Upper lobe of right lung (tissue), 1 donor: Measurements from ENCODE around the gene ADRA2A. TPM values are rescaled to one million over a fixed set of nuclear protein-coding genes. Genes with fewer than 3 reads are reported as not detected.

Source experiments
- ATAC-seq: fragments of 200-7000 bp; cut with Tn5 transposase; one replicate; pipeline ENCODE4 v1.9.1; 2020; ENCODE audit warnings: mild to moderate bottlenecking, moderate library complexity
- DNase-seq: peaks from one replicate; pipeline ENCODE4 v3.0.0-alpha.2; 2020
- H3K27ac ChIP-seq: fragments of 200-600 bp; one replicate; pipeline ENCODE4 v1.8.0; 2022
- H3K27me3 ChIP-seq: fragments of 200-600 bp; one replicate; pipeline ENCODE4 v1.8.0; 2022; ENCODE audit warnings: mild to moderate bottlenecking
- H3K36me3 ChIP-seq: fragments of 200-600 bp; one replicate; pipeline ENCODE4 v1.8.0; 2022
- H3K4me1 ChIP-seq: fragments of 200-600 bp; one replicate; pipeline ENCODE4 v1.8.0; 2022
- H3K4me3 ChIP-seq: fragments of 200-600 bp; one replicate; pipeline ENCODE4 v1.8.0; 2022; ENCODE audit warnings: mild to moderate bottlenecking
- H3K9me3 ChIP-seq: fragments of 200-600 bp; one replicate; pipeline ENCODE4 v1.8.0; 2022
- intact Hi-C: fragments of 100-400 bp; cut with DNase I; formaldehyde crosslinking; loops from one replicate; pipeline ENCODE4 v1.11.0; 2022
- total RNA-seq: library from RNA; stranded (reverse); fragmentation: NEBNext Ultra II Directional; extraction: Animal tissue kit (Norgen Biotek cat#: 25700); gene quantifications from one replicate; pipeline ENCODE4 v1.2.1, GENCODE V29; 2021
- TF ChIP-seq, protein P1 (sequence below): fragments of 200-600 bp; IDR thresholded peaks from one replicate; pipeline ENCODE4 v1.8.0; 2022; ENCODE audit warnings: antibody characterized with exemption
- donor health status: DM: no; HTN: yes; CAD: no; lungs with severe emphysema.

Gene ADRA2A
- total RNA-seq, 1 donor from 2014 or later: 4.9 TPM

DNA sequence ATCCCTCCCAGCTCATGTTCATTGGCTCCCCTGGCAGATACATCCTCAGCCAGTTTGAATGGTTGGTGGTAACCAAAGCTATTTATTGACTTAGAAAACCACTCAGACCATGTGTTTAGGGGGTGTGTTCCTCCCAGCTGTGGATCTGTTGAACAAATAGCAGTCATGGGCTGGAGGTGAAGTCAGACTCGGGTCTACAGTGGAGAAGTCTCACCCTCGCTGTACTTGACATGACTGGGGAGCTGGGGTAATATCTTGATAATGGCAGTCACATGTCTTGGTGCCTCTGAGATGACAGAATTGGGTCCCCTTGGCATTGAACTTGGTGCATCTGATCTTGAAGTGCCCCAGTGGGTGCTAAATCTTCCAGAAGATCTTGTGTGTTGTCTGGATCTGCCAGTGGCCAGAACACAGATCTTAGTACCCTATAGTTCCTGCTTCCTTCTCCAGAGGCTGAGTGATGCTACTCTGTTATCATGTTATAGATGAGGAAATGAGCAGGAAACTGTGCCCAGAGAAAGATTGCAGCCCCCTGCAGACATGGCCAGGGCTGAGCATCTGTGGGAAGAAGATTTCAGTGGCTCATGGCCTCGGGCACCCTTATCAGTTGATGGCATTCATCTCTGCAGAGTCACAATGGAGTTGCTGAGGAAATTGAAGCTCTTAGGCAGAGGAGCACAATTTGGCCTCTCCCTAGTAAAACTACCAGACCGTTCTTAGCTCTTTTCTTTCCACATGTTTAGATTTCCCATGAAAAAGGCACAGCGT lies 50.4 kb downstream of the ADRA2A start:
- no peak for DNase-seq
- intact Hi-C loops: no loop called here
- H3K4me3 ChIP-seq: no peak overlapping the region
- no peak for ATAC-seq
- no peaks in the 10 kb centered on the region for H3K4me1 ChIP-seq
- no peaks in the 10 kb centered on the region for H3K9me3 ChIP-seq
- TF ChIP-seq, protein P1, sequence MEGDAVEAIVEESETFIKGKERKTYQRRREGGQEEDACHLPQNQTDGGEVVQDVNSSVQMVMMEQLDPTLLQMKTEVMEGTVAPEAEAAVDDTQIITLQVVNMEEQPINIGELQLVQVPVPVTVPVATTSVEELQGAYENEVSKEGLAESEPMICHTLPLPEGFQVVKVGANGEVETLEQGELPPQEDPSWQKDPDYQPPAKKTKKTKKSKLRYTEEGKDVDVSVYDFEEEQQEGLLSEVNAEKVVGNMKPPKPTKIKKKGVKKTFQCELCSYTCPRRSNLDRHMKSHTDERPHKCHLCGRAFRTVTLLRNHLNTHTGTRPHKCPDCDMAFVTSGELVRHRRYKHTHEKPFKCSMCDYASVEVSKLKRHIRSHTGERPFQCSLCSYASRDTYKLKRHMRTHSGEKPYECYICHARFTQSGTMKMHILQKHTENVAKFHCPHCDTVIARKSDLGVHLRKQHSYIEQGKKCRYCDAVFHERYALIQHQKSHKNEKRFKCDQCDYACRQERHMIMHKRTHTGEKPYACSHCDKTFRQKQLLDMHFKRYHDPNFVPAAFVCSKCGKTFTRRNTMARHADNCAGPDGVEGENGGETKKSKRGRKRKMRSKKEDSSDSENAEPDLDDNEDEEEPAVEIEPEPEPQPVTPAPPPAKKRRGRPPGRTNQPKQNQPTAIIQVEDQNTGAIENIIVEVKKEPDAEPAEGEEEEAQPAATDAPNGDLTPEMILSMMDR: no peak
- H3K27me3 ChIP-seq: no peaks in the 10 kb centered on the region
- H3K27ac ChIP-seq: no peak overlapping the region
- no peaks in the 10 kb centered on the region for H3K36me3 ChIP-seq

DNA sequence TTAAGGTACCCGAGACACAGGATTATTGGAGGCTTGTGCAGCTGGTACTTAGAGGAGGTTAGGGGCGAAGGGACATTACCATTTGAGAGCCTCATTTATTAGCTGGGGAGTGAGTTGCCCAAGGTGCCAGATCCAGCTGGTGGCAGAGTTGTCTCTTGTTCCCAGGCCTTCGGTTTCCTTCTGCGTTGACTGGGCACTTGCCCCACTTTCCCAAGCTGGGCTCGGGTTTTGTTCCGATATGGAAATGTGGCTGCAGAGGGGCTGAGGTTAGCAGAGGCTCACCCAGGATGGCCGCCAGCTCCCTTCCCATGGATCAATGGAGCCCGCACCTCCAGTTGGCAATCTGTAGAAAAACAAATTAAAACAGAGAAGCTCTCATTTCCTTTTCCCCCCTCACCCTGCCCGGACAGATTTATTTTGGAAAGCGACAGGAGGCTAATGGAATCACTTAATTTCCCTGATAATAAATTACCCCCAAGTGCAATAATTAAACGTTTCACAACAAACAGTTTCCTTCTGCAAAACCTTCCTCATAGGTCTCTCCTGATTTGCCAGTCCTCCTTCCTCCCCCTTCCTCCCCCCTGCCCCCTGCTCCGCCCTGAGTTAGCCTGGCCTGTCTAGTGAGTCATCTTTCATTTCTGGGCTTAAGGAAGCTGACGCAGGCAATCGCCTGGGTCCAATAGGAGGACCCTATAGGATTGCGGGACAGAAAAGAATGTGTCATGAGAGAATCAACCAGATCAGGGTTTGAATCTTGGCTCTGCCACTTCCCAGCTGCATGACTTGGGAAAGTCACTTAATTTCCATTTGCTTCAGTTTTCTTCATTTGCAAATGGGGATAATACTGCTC lies 51.7 kb downstream of the ADRA2A start:
- Histone ChIP-seq H3K27me3 (no peaks in the 10 kb centered on the region), H3K27ac (no peak overlapping the region), H3K36me3 (no peaks in the 10 kb centered on the region), H3K4me3 (no peak overlapping the region), H3K4me1 (no peaks in the 10 kb centered on the region), H3K9me3 (no peaks in the 10 kb centered on the region)
- intact Hi-C loops: no loop called here
- DNase-seq: no peak
- TF ChIP-seq, protein P1: no peak
- ATAC-seq: peak; percentile 68

DNA sequence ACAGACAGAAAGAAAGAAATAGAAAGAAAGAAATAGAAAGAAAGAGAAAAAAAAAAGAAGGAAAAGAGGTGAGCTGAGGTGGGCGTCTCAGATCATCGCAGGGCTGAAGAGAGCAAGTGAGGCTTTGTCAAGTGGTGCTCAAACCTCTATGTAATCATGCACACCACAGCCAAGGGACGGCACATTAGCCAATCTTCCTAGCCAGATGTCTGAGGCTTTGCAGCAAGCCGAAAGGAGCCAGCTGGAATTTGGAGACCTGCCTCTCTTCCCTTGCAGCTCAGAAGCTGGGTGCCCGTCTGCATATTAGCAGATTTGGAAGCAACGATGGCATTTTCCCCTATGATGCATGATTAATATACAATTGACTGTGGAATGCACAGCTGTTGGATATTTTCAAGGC lies 52.5 kb downstream of the ADRA2A start:
- intact Hi-C loops: no loop called here
- H3K27ac ChIP-seq: no peak overlapping the region
- ATAC-seq: peak; percentile 35

DNA sequence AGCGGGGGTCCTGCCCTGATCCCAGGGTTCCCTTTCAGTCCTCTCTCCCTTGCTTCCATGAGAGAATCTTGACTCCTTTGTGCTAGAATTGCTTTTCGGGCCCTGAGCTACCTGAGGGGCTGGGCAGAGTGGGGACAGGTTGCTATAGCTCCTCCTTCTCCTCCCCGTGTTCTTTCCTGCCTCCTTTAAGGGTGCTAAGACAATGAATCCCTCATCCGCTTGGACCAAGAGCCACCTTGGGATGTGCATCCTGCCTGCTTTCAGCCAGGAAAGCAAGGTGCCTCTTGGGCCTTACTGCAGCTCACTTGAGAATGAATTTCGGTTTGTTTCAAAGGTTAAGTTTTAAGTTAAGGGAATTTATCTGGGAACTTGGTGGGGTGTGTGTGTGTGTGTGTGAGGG lies 53.6 kb downstream of the ADRA2A start:
- no peak overlapping the region for H3K4me3 ChIP-seq

More for the DNA sequence above, 52.5 kb downstream of the ADRA2A start:
- no peak overlapping the region for H3K4me3 ChIP-seq
- no peaks in the 10 kb centered on the region for H3K36me3 ChIP-seq
- no peaks in the 10 kb centered on the region for H3K4me1 ChIP-seq
- DNase-seq: no peak
- TF ChIP-seq, protein P1: no peak
- no peaks in the 10 kb centered on the region for H3K27me3 ChIP-seq
- no peaks in the 10 kb centered on the region for H3K9me3 ChIP-seq

More for the DNA sequence above, 53.6 kb downstream of the ADRA2A start:
- H3K9me3 ChIP-seq: no peaks in the 10 kb centered on the region
- H3K27me3 ChIP-seq: no peaks in the 10 kb centered on the region
- intact Hi-C loops: no loop called here
- TF ChIP-seq, protein P1: no peak
- no peaks in the 10 kb centered on the region for H3K4me1 ChIP-seq
- no peak overlapping the region for H3K27ac ChIP-seq
- no peak for DNase-seq
- no peak for ATAC-seq
- no peaks in the 10 kb centered on the region for H3K36me3 ChIP-seq

Other genes with a start within 250 kb of the ADRA2A start
- 48.6 TPM for gene PDCD4, start 205.1 kb upstream of the ADRA2A start, total RNA-seq
- gene BBIP1, start 157.8 kb upstream of the ADRA2A start, total RNA-seq: 25.3 TPM
- gene SHOC2, start 157.4 kb upstream of the ADRA2A start, total RNA-seq: 58.4 TPM